Measurements from ENCODE around the gene E2F3. TPM values are rescaled to one million over a fixed set of nuclear protein-coding genes. Genes with fewer than 3 reads are reported as not detected.

The E2F3 gene
- total RNA-seq, 6 donors from 2014 or later, result 4.0 to 10.8 (median 6.5) TPM

GRCh38 chr6:20377623-20378265 is 23.9 kb upstream of the E2F3 start:
- Histone ChIP-seq H3K4me1 (no peaks in the 10 kb centered on the region), H3K27ac (no peak overlapping the region), H3K27me3 (no peaks in the 10 kb centered on the region), H3K9me3 (no peaks in the 10 kb centered on the region), H3K4me3 (no peak overlapping the region), H3K36me3 (no peaks in the 10 kb centered on the region)
- TF ChIP-seq POLR2AphosphoS5 (IDR thresholded peaks at IDR 0.05), result no peak
- no peak for TF ChIP-seq EP300 (IDR thresholded peaks at IDR 0.05)
- TF ChIP-seq POLR2A (IDR thresholded peaks at IDR 0.05), result no peak
- no peak for TF ChIP-seq CTCF (IDR thresholded peaks at IDR 0.05)
- DNase-seq (no peak), ATAC-seq (ENCODE audit: low FRiP score in 2 of 2) (no peak)
- WGBS, 2 donors, result 44 to 49% methylated on average over 5 of the region's 5 CpGs

GRCh38 chr6:20379231-20379630 is 22.4 kb upstream of the E2F3 start:
- Histone ChIP-seq H3K27me3 (no peaks in the 10 kb centered on the region), H3K36me3 (no peaks in the 10 kb centered on the region), H3K27ac (no peak overlapping the region), H3K4me3 (no peak overlapping the region), H3K4me1 (no peaks in the 10 kb centered on the region), H3K9me3 (no peaks in the 10 kb centered on the region)
- TF ChIP-seq EP300 (IDR thresholded peaks at IDR 0.05) (no peak), CTCF (IDR thresholded peaks at IDR 0.05) (no peak), POLR2AphosphoS5 (IDR thresholded peaks at IDR 0.05) (no peak), POLR2A (IDR thresholded peaks at IDR 0.05) (no peak)
- DNase-seq, result no peak
- no peak for ATAC-seq (ENCODE audit: low FRiP score in 2 of 2)
- 89 to 100% methylated on average over 1 of the region's 1 CpG for WGBS, 2 donors

DNA sequence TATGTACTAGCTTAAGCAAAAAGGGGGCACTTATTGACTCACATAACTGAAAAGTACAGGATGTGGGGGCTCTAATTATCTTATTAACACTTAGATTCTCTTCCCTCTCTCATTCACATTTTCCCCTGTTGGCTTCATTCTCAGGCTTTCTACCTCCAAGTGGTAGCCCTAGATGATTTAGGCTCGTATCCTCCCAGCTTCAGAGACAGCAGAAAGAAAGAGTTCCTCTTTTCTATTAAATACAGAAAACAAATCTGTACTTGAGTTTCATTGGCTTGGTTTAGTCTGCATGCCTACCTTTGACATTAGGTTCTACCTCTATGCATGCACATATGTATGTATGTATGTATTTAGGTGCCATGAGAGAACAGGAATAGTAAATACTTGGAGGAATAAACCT is 15.5 kb upstream of the E2F3 start:
- TF ChIP-seq POLR2A (IDR thresholded peaks at IDR 0.05), result no peak
- no peak for TF ChIP-seq CTCF (IDR thresholded peaks at IDR 0.05)
- TF ChIP-seq EP300 (IDR thresholded peaks at IDR 0.05), result no peak
- no peak for TF ChIP-seq POLR2AphosphoS5 (IDR thresholded peaks at IDR 0.05)
- WGBS, 2 donors, result 56 to 89% methylated on average over 1 of the region's 1 CpG
- Histone ChIP-seq H3K4me1 (no peaks in the 10 kb centered on the region), H3K9me3 (no peaks in the 10 kb centered on the region), H3K27ac (no peak overlapping the region), H3K4me3 (no peak overlapping the region), H3K27me3 (no peaks in the 10 kb centered on the region), H3K36me3 (no peaks in the 10 kb centered on the region)
- ATAC-seq (ENCODE audit: low FRiP score in 2 of 2), result no peak
- DNase-seq, result no peak

- Histone ChIP-seq H3K27me3 (no peaks in the 10 kb centered on the region), H3K27ac (no peak overlapping the region), H3K36me3 (no peaks in the 10 kb centered on the region), H3K4me1 (no peaks in the 10 kb centered on the region), H3K4me3 (no peak overlapping the region), H3K9me3 (no peaks in the 10 kb centered on the region)
- DNase-seq, result no peak
- TF ChIP-seq CTCF (IDR thresholded peaks at IDR 0.05) (no peak), POLR2AphosphoS5 (IDR thresholded peaks at IDR 0.05) (no peak), EP300 (IDR thresholded peaks at IDR 0.05) (no peak)
- 89 to 98% methylated on average over 2 of the region's 2 CpGs for WGBS, 2 donors
- ATAC-seq (ENCODE audit: low FRiP score in 2 of 2), result no peak
Measured at GRCh38 chr6:20389066-20389465, 12.6 kb upstream of the E2F3 start.

- TF ChIP-seq POLR2A (IDR thresholded peaks at IDR 0.05), result no peak
- no peak for TF ChIP-seq POLR2AphosphoS5 (IDR thresholded peaks at IDR 0.05)
- no peak for TF ChIP-seq CTCF (IDR thresholded peaks at IDR 0.05)
- no peak for TF ChIP-seq EP300 (IDR thresholded peaks at IDR 0.05)
- WGBS, 2 donors, result 75 to 81% methylated on average over 2 of the region's 2 CpGs
- H3K27me3 ChIP-seq, result no peaks in the 10 kb centered on the region
- DNase-seq (no peak), ATAC-seq (ENCODE audit: low FRiP score in 2 of 2) (no peak)
- H3K4me1 ChIP-seq, result no peaks in the 10 kb centered on the region
- H3K9me3 ChIP-seq, result no peaks in the 10 kb centered on the region
- no peak overlapping the region for H3K4me3 ChIP-seq
- H3K36me3 ChIP-seq, result no peaks in the 10 kb centered on the region
- no peak overlapping the region for H3K27ac ChIP-seq
Measured at GRCh38 chr6:20393297-20393696, 8.4 kb upstream of the E2F3 start.

Measured in upper lobe of left lung (tissue), 6 donors.